ENCODE measurements around the gene DHX9. TPM values are rescaled to one million over a fixed set of nuclear protein-coding genes. Genes with fewer than 3 reads are reported as not detected.

The DHX9 gene
- polyA plus RNA-seq, 1 donor (not counting 4 experiments of a cell fraction or from before 2014, with no cell fraction given), result 199 TPM

- Histone ChIP-seq H3K9me1 (ENCODE audit: control insufficient read depth, extremely low read depth, insufficient read depth, low read length) (no peaks in the 10 kb centered on the region), H4K20me1 (ENCODE audit: control insufficient read depth, extremely low read depth, insufficient read depth, low read length) (no peaks in the 10 kb centered on the region), H3K4me1 (ENCODE audit: control insufficient read depth, extremely low read depth, insufficient read depth, low read length) (peaks cover 15% of the 10 kb centered on the region), H3K9ac (ENCODE audit: control insufficient read depth, extremely low read depth, insufficient read depth, low read length) (no peak overlapping the region), H3K9me3 (ENCODE audit: control insufficient read depth, low read depth, low read length) (no peaks in the 10 kb centered on the region), H3K36me3 (ENCODE audit: control insufficient read depth in 2 of 2, extremely low read depth in 1 of 2, insufficient read depth in 2 of 2, low read length in 2 of 2) (no peaks in the 10 kb centered on the region), H3K79me2 (ENCODE audit: control insufficient read depth, insufficient read depth, low read length) (no peaks in the 10 kb centered on the region), H2AFZ (ENCODE audit: control insufficient read depth, low read length) (peak overlapping the region; percentile 85), H3K27ac (ENCODE audit: control insufficient read depth, insufficient read depth, low read length) (peak overlapping the region; percentile 42), H3K27me3 (ENCODE audit: control insufficient read depth, extremely low read depth, insufficient read depth, low read length) (no peaks in the 10 kb centered on the region), H3K4me2 (ENCODE audit: control insufficient read depth, extremely low read depth, insufficient read depth, low read depth, low read length) (peak overlapping the region; percentile 67), H3K4me3 (ENCODE audit: control insufficient read depth in 2 of 3, extremely low read depth in 1 of 3, insufficient read depth in 2 of 3, low read depth in 1 of 3, low read length in 3 of 3) (no peak overlapping the region)
- DNase-seq (ENCODE audit: low read depth, low spot score) (no peak), FAIRE-seq (peak; percentile 57)
- dilution Hi-C loops (cut with MboI; ENCODE audit: extremely low pct_ligation_motif_present, low sequenced_read_pairs), result loop anchor here (25.0 kb wide), 1 partner anchor 208 kb away; the partner anchor contains the start of gene RNASEL
- no peak for TF ChIP-seq CTCF (optimal IDR thresholded peaks at IDR 0.05 in 1 of 3, IDR thresholded peaks at IDR 0.05 in 1 of 3, conservative IDR thresholded peaks at IDR 0.05 in 1 of 3; ENCODE audit: extremely low read depth in 1 of 3, insufficient read depth in 2 of 3, low read length in 3 of 3)
- no peak for TF ChIP-seq EZH2 (IDR thresholded peaks at IDR 0.05; ENCODE audit: low read length)
These were observed 43.5 kb upstream of the DHX9 start for GRCh38 chr1:182795563-182796228.

GRCh38 chr1:182802006-182802803 is 36.9 kb upstream of the DHX9 start:
- FAIRE-seq (peak; percentile 83), DNase-seq (ENCODE audit: low read depth, low spot score) (peak; percentile 64)
- dilution Hi-C loops (cut with MboI; ENCODE audit: extremely low pct_ligation_motif_present, low sequenced_read_pairs), result no loop called here
- no peaks in the 10 kb centered on the region for H3K27me3 ChIP-seq (ENCODE audit: control insufficient read depth, extremely low read depth, insufficient read depth, low read length)
- TF ChIP-seq CTCF (optimal IDR thresholded peaks at IDR 0.05 in 1 of 3, IDR thresholded peaks at IDR 0.05 in 1 of 3, conservative IDR thresholded peaks at IDR 0.05 in 1 of 3; ENCODE audit: extremely low read depth in 1 of 3, insufficient read depth in 2 of 3, low read length in 3 of 3) (peak in 1 of 3 experiments; percentile 12), EZH2 (IDR thresholded peaks at IDR 0.05; ENCODE audit: low read length) (no peak)
- no peaks in the 10 kb centered on the region for H3K79me2 ChIP-seq (ENCODE audit: control insufficient read depth, insufficient read depth, low read length)
- peak overlapping the region; percentile 52 for H3K4me2 ChIP-seq (ENCODE audit: control insufficient read depth, extremely low read depth, insufficient read depth, low read depth, low read length)
- H4K20me1 ChIP-seq (ENCODE audit: control insufficient read depth, extremely low read depth, insufficient read depth, low read length), result no peaks in the 10 kb centered on the region
- H3K4me1 ChIP-seq (ENCODE audit: control insufficient read depth, extremely low read depth, insufficient read depth, low read length), result peaks cover 40% of the 10 kb centered on the region
- no peak overlapping the region for H3K4me3 ChIP-seq (ENCODE audit: control insufficient read depth in 2 of 3, extremely low read depth in 1 of 3, insufficient read depth in 2 of 3, low read depth in 1 of 3, low read length in 3 of 3)
- H3K36me3 ChIP-seq (ENCODE audit: control insufficient read depth in 2 of 2, extremely low read depth in 1 of 2, insufficient read depth in 2 of 2, low read length in 2 of 2), result peaks cover 0 to 1% of the 10 kb centered on the region in 2 experiments
- H3K9me1 ChIP-seq (ENCODE audit: control insufficient read depth, extremely low read depth, insufficient read depth, low read length), result no peaks in the 10 kb centered on the region
- no peaks in the 10 kb centered on the region for H3K9me3 ChIP-seq (ENCODE audit: control insufficient read depth, low read depth, low read length)
- peak overlapping the region; percentile 2 for H3K9ac ChIP-seq (ENCODE audit: control insufficient read depth, extremely low read depth, insufficient read depth, low read length)
- H2AFZ ChIP-seq (ENCODE audit: control insufficient read depth, low read length), result no peak overlapping the region
- peak overlapping the region; percentile 53 for H3K27ac ChIP-seq (ENCODE audit: control insufficient read depth, insufficient read depth, low read length)
